DND-41 (cell line): ENCODE results near the gene HLA-DRA.

ENCODE experiments used
- ATAC-seq: fragments of 200-7000 bp; cut with Tn5 transposase; 3 replicates; pipeline ENCODE4 v1.9.1; 2021; ENCODE audit warnings: low read depth; ENCODE audit not compliant: insufficient read depth
- DNase-seq: peaks from one replicate; pipeline ENCODE4 v3.0.0-alpha.2; 2020
- H2AFZ ChIP-seq: 2 replicates; pipeline ENCODE4 v1.6.0; 2012; ENCODE audit warnings: low read depth, low read length
- H3K27ac ChIP-seq: 2 replicates; pipeline ENCODE4 v1.5.1; 2012; ENCODE audit warnings: low read length, inconsistent platforms
- H3K27me3 ChIP-seq: fragments of 200-600 bp; sonication (generic); 2 replicates; pipeline ENCODE4 v1.6.0; 2012; ENCODE audit warnings: low read length, mild to moderate bottlenecking, inconsistent platforms; ENCODE audit not compliant: insufficient read depth, poor library complexity
- H3K36me3 ChIP-seq: 2 replicates; pipeline ENCODE4 v1.5.1; 2012; ENCODE audit warnings: low read length, inconsistent platforms; ENCODE audit not compliant: insufficient read depth
- H3K4me1 ChIP-seq: 2 replicates; pipeline ENCODE4 v1.5.1; 2012; ENCODE audit warnings: mild to moderate bottlenecking, low read length; ENCODE audit not compliant: insufficient read depth
- H3K4me2 ChIP-seq: 2 replicates; pipeline ENCODE4 v1.6.0; 2012; ENCODE audit warnings: mild to moderate bottlenecking, moderate library complexity, low read length, inconsistent platforms; ENCODE audit not compliant: insufficient read depth
- H3K4me3 ChIP-seq, 2 experiments: fragments of 200-600 bp in 1 of 2; shearing (Covaris generic) in 1 of 2; 2 replicates each; pipeline ENCODE4 v1.5.1; 2012 to 2016; ENCODE audit warnings: inconsistent platforms in 2 of 2, low read length in 2 of 2, mild to moderate bottlenecking in 2 of 2, low read depth in 1 of 2, moderate library complexity in 1 of 2
- H3K79me2 ChIP-seq: 2 replicates; pipeline ENCODE4 v1.6.0; 2012; ENCODE audit warnings: low read length, inconsistent platforms; ENCODE audit not compliant: insufficient read depth
- H3K9ac ChIP-seq: 2 replicates; pipeline ENCODE4 v1.6.0; 2012; ENCODE audit warnings: low read depth, mild to moderate bottlenecking, inconsistent platforms, low read length, moderate library complexity
- H3K9me3 ChIP-seq: 2 replicates; pipeline ENCODE4 v1.5.1; 2012; ENCODE audit warnings: low read length, moderate library complexity, mild to moderate bottlenecking, inconsistent platforms; ENCODE audit not compliant: insufficient read depth, severe bottlenecking
- H4K20me1 ChIP-seq: 2 replicates; pipeline ENCODE4 v1.6.0; 2012; ENCODE audit warnings: low read length; ENCODE audit not compliant: insufficient read depth
- EZH2 ChIP-seq: IDR thresholded peaks from 3 replicates; pipeline ENCODE4 v1.6.1; 2012; ENCODE audit warnings: borderline replicate concordance, low read depth, mild to moderate bottlenecking, moderate library complexity, low read length, inconsistent platforms; ENCODE audit not compliant: severe bottlenecking
- TF ChIP-seq, protein P1 (sequence below): IDR thresholded peaks from 2 replicates; pipeline ENCODE4 v1.5.1; 2012; ENCODE audit warnings: borderline replicate concordance, low read length, moderate library complexity, mild to moderate bottlenecking; ENCODE audit not compliant: poor library complexity, severe bottlenecking; ENCODE audit errors: extremely low read depth

Gene HLA-DRA

DNA sequence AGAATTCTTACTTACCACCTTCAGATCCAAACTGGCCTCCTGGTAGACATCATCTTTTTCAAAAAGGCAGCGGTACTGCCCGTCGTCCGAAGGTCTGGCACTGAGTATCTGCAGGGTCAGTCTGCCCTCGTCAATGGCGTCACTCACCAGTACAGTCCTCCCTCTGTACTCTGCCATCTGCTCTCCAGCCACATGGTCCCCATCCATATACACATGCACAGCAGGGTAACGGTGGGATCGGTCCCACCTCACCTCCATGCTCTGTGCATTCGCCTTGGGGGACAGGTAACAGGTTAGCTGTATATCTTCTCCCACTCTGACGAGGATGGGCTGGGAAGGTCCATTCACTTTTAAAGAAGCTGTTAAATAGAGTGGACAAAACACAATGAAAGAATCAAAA is 43.7 kb upstream of the HLA-DRA start:
- H3K27ac ChIP-seq: no peak overlapping the region
- no peak for TF ChIP-seq EZH2
- TF ChIP-seq, protein P1, sequence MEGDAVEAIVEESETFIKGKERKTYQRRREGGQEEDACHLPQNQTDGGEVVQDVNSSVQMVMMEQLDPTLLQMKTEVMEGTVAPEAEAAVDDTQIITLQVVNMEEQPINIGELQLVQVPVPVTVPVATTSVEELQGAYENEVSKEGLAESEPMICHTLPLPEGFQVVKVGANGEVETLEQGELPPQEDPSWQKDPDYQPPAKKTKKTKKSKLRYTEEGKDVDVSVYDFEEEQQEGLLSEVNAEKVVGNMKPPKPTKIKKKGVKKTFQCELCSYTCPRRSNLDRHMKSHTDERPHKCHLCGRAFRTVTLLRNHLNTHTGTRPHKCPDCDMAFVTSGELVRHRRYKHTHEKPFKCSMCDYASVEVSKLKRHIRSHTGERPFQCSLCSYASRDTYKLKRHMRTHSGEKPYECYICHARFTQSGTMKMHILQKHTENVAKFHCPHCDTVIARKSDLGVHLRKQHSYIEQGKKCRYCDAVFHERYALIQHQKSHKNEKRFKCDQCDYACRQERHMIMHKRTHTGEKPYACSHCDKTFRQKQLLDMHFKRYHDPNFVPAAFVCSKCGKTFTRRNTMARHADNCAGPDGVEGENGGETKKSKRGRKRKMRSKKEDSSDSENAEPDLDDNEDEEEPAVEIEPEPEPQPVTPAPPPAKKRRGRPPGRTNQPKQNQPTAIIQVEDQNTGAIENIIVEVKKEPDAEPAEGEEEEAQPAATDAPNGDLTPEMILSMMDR: no peak
- H3K4me1 ChIP-seq: no peaks in the 10 kb centered on the region
- ATAC-seq: no peak
- H3K4me2 ChIP-seq: no peak overlapping the region
- no peaks in the 10 kb centered on the region for H4K20me1 ChIP-seq
- H3K4me3 ChIP-seq: no peak overlapping the region
- no peaks in the 10 kb centered on the region for H3K36me3 ChIP-seq
- DNase-seq: no peak
- H3K27me3 ChIP-seq: peaks cover 35% of the 10 kb centered on the region
- no peak overlapping the region for H3K9ac ChIP-seq
- H2AFZ ChIP-seq: no peak overlapping the region
- H3K79me2 ChIP-seq: no peaks in the 10 kb centered on the region
- H3K9me3 ChIP-seq: no peaks in the 10 kb centered on the region

DNA sequence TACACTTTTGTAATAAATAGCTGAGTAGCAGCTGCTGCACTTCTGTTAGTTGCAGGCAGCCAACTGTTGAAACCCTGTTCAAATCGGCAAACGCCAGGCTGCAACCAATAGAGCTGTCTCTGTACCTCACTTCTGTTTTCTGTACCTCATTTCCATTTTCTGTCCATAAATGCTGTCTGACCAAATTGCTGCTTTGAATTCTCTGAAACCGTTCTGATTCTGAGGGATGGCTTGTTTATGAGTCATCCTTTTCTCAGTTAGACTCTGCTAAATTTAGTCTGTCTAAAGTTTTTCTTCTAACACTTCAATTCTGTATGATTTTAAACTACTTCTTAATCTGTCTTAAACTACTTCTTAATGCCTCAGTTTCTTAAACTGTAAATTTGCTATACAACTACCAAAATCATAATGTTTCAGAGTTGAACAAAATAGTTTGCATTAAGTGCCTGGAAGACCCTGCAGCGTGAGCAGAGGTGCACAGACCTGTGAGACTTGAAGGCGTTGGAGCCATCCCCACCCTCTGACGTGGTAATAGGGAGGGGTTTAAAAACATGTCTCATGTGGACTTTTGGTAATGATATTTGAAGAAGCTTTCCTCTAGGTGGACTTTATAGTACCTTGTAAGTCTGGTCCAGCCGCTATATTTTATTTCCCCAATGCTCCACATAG is 42.3 kb upstream of the HLA-DRA start:
- Histone ChIP-seq H3K9ac (no peak overlapping the region), H3K27me3 (peaks cover 35% of the 10 kb centered on the region), H2AFZ (no peak overlapping the region), H3K79me2 (no peaks in the 10 kb centered on the region), H3K36me3 (no peaks in the 10 kb centered on the region), H3K4me2 (no peak overlapping the region), H3K4me1 (no peaks in the 10 kb centered on the region), H4K20me1 (no peaks in the 10 kb centered on the region), H3K27ac (no peak overlapping the region), H3K9me3 (no peaks in the 10 kb centered on the region), H3K4me3 (no peak overlapping the region)
- TF ChIP-seq, protein P1: no peak
- TF ChIP-seq EZH2: no peak
- no peak for ATAC-seq
- DNase-seq: no peak

DNA sequence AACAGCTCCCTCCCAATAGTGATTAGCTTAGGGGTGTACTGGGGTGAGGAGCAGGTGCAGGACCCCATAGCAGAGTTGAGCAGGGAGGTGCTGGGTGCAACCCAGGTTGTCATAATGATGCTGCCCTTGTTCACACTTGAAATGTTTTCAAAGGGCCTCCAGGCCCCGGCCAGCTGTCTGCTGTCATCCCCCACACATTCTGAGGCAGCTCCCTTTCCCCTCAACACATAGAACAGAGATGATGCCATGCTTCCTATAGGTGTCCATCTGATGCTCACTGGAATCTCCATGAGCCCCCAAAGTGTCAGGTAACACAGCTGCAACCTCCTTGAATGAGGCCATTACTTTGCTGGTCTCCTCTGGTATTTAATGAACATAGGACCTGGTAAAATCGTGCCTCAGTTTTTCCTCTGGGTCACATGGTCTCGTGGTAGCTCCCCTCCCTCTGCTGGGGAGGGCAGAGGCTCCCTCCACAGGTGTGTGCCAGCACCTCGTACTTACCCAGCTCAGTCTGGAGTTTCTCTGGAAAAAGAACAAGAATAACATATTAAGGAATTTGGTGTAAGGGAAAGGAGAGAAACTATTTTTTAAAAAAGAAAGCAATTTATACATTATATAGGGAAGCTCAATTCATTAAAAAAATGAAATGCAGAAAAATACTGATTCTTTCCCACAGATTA is 38.3 kb upstream of the HLA-DRA start:
- peaks cover 28% of the 10 kb centered on the region for H3K27me3 ChIP-seq
- ATAC-seq (no peak), DNase-seq (no peak)
- no peaks in the 10 kb centered on the region for H3K4me1 ChIP-seq
- H3K9me3 ChIP-seq: no peaks in the 10 kb centered on the region
- no peak overlapping the region for H3K9ac ChIP-seq
- H3K36me3 ChIP-seq: no peaks in the 10 kb centered on the region
- no peaks in the 10 kb centered on the region for H4K20me1 ChIP-seq
- TF ChIP-seq, protein P1: no peak
- TF ChIP-seq EZH2: no peak
- no peak overlapping the region for H3K4me3 ChIP-seq
- no peak overlapping the region for H2AFZ ChIP-seq
- no peaks in the 10 kb centered on the region for H3K79me2 ChIP-seq
- H3K4me2 ChIP-seq: no peak overlapping the region
- no peak overlapping the region for H3K27ac ChIP-seq

DNA sequence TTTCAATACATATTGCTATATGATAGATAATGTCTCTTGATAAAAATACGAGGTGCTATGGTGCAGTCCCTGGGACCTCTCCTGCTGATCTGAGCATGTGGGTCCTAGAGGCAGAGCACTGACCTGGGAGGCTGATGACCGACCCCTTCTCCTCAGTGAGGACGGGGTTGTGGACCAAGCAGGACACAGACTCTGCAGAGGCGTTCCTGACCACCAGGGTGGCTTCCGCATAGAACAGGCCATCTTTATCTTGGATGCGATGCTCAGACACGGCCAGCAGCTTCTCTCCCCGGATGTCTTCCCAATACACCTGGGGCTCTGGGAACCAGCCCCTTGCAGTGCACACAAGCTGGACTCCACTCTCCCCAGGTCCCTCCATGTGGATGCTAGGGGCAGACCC is 36.9 kb upstream of the HLA-DRA start:
- Histone ChIP-seq H3K27ac (no peak overlapping the region), H2AFZ (no peak overlapping the region), H3K36me3 (no peaks in the 10 kb centered on the region), H3K27me3 (peaks cover 40% of the 10 kb centered on the region), H3K4me1 (no peaks in the 10 kb centered on the region), H3K4me2 (no peak overlapping the region), H3K9me3 (no peaks in the 10 kb centered on the region), H3K79me2 (no peaks in the 10 kb centered on the region), H3K4me3 (no peak overlapping the region), H4K20me1 (peaks cover 4% of the 10 kb centered on the region; the same call in 1 of the 2 replicates), H3K9ac (no peak overlapping the region)
- DNase-seq (no peak), ATAC-seq (no peak)
- TF ChIP-seq, protein P1: no peak
- TF ChIP-seq EZH2: no peak
